ENCODE results near the gene CCDC187.

The CCDC187 gene

DNA sequence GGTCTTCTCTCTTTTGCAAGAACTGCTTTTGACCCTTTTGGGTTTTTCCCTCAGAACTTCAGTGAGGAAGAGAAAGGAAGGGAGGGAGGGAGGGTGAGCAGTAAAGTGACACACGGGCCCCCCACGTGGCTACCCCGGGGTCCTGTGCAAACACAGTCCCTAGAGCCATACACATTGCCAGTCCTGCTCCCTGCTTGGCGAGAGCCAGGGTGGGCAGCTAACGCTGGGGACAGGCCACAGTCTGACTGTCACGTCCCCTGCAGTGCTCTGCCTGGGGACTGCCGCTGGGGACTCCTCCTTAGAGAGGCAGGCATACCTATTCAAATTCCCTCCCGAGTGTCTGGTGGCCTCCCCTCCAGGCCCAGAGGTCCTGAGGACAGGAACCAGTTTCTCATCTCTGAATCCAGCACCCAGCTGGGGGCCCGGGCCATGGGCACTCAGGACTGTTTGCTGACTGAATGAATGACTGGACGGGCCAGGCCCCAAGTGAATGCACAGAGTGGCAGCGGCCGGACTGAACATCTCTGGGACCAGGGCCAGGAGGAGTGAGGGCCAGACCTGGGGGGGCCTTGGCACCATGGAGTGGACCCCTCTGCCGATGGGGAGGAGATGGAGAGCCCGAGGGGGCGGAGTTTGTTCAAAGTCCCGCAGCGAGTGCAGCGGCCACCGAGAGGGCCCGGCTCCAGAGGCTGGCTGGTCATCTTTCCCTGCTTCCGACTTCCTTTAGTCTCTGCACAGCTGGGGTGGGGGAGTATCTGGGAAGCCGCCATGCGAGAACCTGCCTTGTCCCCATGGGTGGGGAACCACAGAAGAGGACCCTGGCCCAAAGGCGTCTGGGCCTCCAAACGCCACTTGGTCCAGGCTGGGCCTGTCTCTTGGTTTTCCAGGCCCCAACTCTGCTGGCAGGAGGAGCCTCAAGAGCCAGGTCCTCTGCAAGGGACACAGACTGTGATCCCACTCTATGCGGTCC is 5.8 kb downstream of the CCDC187 start:
- no peaks in the 10 kb centered on the region for H3K4me1 ChIP-seq
- H3K27me3 ChIP-seq (ENCODE audit: low read depth), result no peaks in the 10 kb centered on the region
- in situ Hi-C loops (cut with MboI; ENCODE audit: low sequenced_read_pairs), result no loop called here
- no peaks in the 10 kb centered on the region for H3K36me3 ChIP-seq (replicated peaks)
- DNase-seq (ENCODE audit: low spot score in 2 of 2), result no peak
- H3K4me3 ChIP-seq, result no peak overlapping the region
- no peaks in the 10 kb centered on the region for H3K9me3 ChIP-seq

DNA sequence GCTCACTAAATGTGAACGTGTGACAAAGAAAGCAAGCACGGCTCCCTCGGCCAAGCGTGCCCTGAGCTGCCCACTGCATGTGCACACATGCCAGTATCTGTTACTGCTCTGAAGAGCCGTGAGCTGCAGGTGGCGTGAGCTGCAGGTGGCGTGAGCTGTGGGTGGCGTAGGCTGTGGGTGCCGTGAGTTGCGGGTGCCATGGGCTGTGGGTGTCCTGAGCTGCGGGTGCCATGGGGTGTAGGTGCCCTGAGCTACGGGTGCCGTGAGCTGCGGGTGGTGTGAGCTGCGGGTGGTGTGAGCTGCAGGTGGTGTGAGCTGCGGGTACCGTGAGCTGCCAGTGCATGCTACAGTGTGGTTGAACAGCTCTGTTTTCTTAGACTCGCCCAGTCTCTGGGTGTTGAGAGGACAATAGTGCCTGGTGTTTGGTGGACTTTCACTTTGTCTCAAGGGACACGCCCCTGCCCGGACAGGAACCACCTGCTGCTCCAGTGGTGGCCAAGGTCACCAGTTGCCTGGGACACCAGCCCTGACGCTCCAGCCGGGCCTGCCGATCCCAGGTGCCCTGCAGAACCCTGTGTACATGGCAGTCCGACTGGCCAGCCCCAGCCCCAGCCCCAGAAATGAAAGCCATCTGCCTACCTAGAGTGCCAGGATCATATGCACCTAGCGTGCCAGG is 6.7 kb downstream of the CCDC187 start:
- H3K4me3 ChIP-seq, result no peak overlapping the region
- no peaks in the 10 kb centered on the region for H3K4me1 ChIP-seq
- H3K27me3 ChIP-seq (ENCODE audit: low read depth), result no peaks in the 10 kb centered on the region
- in situ Hi-C loops (cut with MboI; ENCODE audit: low sequenced_read_pairs), result no loop called here
- no peaks in the 10 kb centered on the region for H3K36me3 ChIP-seq (replicated peaks)
- H3K9me3 ChIP-seq, result no peaks in the 10 kb centered on the region
- DNase-seq (ENCODE audit: low spot score in 2 of 2), result no peak

DNA sequence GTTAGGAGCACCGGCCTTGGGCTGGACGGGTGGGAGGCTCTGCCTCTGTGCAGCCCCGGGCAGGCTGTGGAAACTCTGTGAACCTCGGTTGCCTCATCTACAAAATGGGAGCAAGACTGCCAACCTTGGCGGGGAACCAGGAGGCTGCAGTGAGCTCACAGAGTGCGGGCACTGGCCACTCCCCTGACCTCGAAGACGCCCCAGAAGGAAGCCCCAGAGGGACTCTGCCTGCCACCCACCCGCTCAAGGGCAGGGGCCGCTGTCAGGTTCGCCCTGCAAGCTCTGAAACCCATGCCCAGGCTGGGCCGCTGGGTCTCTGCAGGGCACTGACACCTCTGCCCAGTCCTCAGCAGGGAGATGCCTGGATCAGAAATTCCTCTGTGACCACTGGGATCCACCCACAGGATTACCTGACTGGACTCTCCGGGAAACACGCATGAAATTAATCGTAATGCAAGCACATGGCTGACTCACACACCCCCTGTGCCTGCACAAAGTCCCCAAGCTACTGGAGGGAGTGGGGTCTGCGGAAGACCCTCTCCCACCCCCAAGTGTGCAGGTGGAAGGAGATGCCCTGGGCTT is 7.4 kb downstream of the CCDC187 start:
- H3K4me3 ChIP-seq, result no peak overlapping the region
- no peaks in the 10 kb centered on the region for H3K27me3 ChIP-seq (ENCODE audit: low read depth)
- H3K4me1 ChIP-seq, result no peaks in the 10 kb centered on the region
- no peak for DNase-seq (ENCODE audit: low spot score in 2 of 2)
- H3K9me3 ChIP-seq, result no peaks in the 10 kb centered on the region
- no peaks in the 10 kb centered on the region for H3K36me3 ChIP-seq (replicated peaks)
- in situ Hi-C loops (cut with MboI; ENCODE audit: low sequenced_read_pairs), result no loop called here

DNA sequence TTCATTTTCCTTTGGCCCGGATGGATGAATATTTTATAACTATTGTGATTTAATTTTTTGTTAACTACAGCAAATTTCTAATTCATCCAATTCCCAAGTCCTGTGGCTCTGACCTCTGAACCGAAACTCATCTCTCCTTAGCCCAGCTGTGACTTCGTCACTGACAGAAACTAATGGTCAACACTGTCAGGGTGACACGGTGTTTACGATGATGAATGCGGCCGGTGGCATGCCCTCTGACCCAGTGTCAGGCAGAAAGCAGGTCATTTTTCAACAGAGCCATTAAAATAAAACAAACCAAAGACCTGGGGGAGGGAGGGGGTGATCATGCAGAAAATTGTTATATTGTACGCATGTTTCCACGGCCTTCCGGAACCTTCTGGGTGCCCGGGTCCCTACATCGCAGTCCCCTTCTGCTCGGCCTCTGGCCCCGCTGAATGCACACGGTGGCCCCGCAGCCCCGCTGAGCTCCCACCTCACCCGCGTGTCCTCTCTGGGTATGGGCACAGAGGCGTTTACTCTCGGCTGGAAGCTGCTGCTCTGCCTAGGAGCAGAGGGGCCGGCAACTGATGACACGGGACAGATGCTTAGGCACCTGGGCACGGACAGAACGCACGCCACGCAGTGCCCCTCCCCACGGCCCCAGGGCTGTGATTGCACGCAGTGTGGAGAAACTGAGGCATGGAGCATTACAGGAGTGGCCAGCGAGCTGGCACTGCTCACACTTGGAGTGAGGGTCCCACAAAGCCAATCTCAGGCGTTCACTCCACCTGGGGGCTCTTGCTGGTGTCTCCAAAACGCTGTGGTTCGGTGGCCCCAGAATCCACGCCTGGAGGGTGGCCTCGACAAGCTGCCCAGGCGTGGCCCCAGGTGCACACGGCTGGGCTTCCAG is 8.1 kb downstream of the CCDC187 start:
- no peaks in the 10 kb centered on the region for H3K4me1 ChIP-seq
- H3K4me3 ChIP-seq, result no peak overlapping the region
- no peaks in the 10 kb centered on the region for H3K36me3 ChIP-seq (replicated peaks)
- in situ Hi-C loops (cut with MboI; ENCODE audit: low sequenced_read_pairs), result no loop called here
- no peaks in the 10 kb centered on the region for H3K27me3 ChIP-seq (ENCODE audit: low read depth)
- no peak for DNase-seq (ENCODE audit: low spot score in 2 of 2)
- no peaks in the 10 kb centered on the region for H3K9me3 ChIP-seq

DNA sequence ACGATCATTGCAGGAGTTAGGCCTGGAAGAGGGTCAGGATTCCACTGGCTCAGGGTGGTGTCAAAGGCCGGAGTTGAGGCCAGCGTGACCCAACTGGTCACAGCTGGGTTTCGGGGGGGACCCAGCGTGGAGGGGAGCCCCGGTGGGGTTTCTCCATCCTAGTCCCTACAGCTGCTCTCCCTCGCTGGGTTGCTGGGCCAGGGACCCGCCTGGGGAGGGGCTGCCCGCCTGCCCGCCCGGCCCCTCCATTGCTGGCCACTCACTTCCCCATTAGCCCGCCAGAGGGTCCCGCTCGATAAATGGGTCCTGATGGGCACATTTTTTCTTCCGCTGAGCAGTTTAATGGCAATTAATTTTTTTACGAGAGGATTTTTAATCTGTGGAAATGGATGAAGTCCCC is 8.8 kb downstream of the CCDC187 start:
- in situ Hi-C loops (cut with MboI; ENCODE audit: low sequenced_read_pairs), result no loop called here
- H3K36me3 ChIP-seq (replicated peaks), result no peaks in the 10 kb centered on the region
- DNase-seq (ENCODE audit: low spot score in 2 of 2), result no peak
- no peak overlapping the region for H3K4me3 ChIP-seq
- no peaks in the 10 kb centered on the region for H3K4me1 ChIP-seq
- H3K9me3 ChIP-seq, result no peaks in the 10 kb centered on the region
- no peaks in the 10 kb centered on the region for H3K27me3 ChIP-seq (ENCODE audit: low read depth)

DNA sequence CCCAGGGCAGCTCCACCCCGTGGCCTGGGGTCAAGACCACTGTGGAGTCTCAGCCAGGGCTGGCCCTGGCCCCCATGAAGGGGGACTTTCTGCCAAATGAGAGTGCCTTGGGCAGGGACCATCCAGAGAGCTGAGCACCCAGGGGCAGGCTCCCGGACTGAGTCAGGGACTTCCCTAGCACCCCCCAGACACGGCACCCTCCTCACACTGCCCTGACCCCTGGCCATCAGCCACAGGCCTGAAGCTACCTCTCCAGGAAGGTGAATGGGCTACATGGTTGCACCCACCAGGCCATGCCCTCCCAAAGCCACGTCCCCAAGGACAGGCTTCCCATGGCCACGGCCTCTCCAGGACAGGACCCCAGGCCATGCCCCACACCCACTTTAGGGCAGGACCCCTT is 9.5 kb downstream of the CCDC187 start:
- H3K4me1 ChIP-seq, result no peaks in the 10 kb centered on the region

DNA sequence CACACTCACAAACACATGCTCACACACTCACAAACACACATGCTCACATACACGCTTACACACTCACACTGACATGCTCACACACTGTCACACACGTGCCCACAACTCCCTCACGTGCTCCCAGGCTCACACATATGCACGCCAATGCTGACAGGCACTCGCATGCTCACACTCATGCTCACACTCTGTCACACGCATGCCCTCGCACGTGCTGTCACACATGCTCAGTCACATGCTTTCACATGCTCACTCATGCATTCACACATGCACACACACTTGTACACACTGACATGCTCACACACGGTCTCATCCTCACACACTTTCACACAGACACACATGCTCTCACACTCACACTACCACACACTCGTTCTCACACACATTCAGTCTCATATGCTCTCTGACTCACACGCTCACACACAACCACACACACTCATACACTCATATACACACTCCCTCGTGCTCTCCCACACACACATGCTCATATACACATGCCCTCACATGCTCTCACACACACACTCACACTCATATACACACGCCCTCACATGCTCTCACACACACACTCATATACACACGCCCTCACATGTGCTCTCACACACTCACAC is 10.3 kb downstream of the CCDC187 start:
- Histone ChIP-seq H3K9me3 (no peaks in the 10 kb centered on the region), H3K4me1 (no peaks in the 10 kb centered on the region), H3K4me3 (no peak overlapping the region), H3K27me3 (ENCODE audit: low read depth) (no peaks in the 10 kb centered on the region), H3K36me3 (replicated peaks) (no peaks in the 10 kb centered on the region)
- no peak for DNase-seq (ENCODE audit: low spot score in 2 of 2)
- in situ Hi-C loops (cut with MboI; ENCODE audit: low sequenced_read_pairs), result no loop called here

More for the DNA sequence above, 9.5 kb downstream of the CCDC187 start:
- H3K36me3 ChIP-seq (replicated peaks), result no peaks in the 10 kb centered on the region
- no peak for DNase-seq (ENCODE audit: low spot score in 2 of 2)
- in situ Hi-C loops (cut with MboI; ENCODE audit: low sequenced_read_pairs), result no loop called here
- no peaks in the 10 kb centered on the region for H3K9me3 ChIP-seq
- no peaks in the 10 kb centered on the region for H3K27me3 ChIP-seq (ENCODE audit: low read depth)
- H3K4me3 ChIP-seq, result no peak overlapping the region

DNA sequence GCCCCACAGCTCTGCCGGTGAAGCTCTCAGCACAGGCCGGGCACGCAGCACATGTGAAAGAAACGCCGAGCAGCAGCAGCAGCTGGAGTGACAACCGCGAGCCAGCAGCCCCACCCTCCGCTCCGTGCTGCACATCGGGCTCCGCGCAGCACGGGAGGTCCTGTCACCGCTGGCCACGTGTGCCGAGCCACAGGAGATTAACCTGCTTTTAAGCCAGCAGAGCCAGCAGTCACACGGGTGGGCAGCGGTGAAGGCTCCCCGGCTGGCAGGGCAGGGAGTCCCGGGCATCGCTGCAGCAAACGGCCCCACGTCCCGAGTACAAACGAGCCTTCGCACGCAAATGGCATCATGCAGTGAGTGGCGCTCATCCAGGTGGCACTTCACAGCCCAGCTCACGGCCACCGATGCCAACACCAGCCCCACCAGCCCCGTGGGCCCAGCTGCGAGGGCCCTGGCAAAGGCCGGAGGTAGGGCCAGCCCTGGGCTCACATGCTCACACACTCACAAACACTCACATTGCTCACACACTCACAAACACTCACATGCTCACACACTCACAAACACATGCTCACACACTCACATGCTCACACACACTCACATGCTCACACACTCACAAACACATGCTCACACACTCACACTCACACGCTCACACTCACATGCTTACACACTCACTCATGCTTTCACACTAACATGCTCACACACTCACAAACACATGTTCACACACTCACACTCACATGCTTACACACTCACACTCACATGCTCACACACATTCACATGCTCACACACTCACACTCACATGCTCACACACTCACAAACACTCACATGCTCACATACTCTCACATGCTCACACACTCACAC is 11.1 kb downstream of the CCDC187 start:
- Histone ChIP-seq H3K4me3 (no peak overlapping the region), H3K27me3 (ENCODE audit: low read depth) (no peaks in the 10 kb centered on the region), H3K4me1 (no peaks in the 10 kb centered on the region), H3K36me3 (replicated peaks) (no peaks in the 10 kb centered on the region), H3K9me3 (no peaks in the 10 kb centered on the region)
- no peak for DNase-seq (ENCODE audit: low spot score in 2 of 2)
- in situ Hi-C loops (cut with MboI; ENCODE audit: low sequenced_read_pairs), result no loop called here

DNA sequence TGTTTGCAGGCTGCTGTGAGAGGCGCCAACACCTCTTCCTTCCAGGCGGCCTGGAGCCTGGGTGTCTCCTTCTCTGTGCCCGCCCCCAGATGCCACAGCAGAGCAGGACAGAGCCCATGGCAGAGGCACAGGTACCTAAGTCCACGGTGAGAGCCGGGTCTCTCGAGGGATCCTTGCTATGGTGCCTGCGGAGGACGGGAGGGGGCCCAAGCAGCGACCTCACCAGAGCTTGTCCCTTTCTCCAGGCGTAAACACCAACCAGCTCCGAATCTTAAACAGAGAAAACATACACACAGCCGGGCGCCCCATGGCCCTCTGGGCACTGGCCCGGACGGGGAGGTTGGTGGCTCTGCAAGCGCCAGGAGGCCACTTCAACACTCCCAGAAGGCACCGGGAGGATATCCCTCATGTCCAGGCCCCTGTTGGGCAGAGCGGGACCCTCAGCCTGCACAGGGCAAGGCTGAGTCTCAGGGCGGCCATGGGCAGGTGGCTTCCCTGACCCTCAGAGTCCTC is 11.8 kb downstream of the CCDC187 start:
- no peaks in the 10 kb centered on the region for H3K27me3 ChIP-seq (ENCODE audit: low read depth)
- no peak overlapping the region for H3K4me3 ChIP-seq

DNA sequence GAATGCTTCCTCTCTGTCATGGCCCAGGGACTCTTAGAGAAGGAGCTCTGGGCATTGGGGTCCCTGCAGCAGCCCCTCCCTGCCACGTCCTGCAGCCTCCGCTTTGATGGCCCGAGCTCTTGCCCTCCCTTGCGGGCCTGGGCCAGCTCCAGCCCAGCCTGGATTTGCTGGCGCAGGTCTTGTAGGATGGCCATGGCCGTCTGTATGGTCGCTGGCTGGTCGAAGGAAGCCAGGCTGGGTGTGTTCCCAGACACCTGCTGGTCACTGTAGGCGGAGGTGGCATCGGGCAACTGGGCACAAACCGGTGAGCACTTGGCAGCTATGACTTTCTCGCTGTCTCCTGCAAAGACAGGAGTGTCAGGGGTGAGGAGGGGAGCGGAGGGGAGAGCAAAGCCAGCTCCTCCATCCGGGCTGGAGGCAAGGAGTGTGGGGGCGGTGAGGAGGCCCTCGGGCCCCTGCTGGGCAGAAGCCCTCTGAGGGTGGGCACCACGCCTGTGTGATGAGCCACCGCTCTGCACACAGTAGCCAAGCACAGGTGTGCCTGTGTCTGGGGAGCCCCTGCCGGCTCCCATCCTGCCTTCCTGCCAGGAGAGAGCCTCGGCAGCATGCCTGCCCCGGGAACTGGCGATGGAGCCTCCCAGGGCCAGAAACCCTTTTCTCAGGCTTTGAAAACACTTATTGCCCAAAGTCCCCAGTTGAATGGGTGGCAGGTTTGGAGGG is 12.4 kb downstream of the CCDC187 start:
- H3K36me3 ChIP-seq (replicated peaks), result no peaks in the 10 kb centered on the region
- in situ Hi-C loops (cut with MboI; ENCODE audit: low sequenced_read_pairs), result no loop called here
- no peaks in the 10 kb centered on the region for H3K4me1 ChIP-seq
- no peaks in the 10 kb centered on the region for H3K27me3 ChIP-seq (ENCODE audit: low read depth)
- no peaks in the 10 kb centered on the region for H3K9me3 ChIP-seq
- H3K4me3 ChIP-seq, result no peak overlapping the region
- no peak for DNase-seq (ENCODE audit: low spot score in 2 of 2)

More for the DNA sequence above, 11.8 kb downstream of the CCDC187 start:
- in situ Hi-C loops (cut with MboI; ENCODE audit: low sequenced_read_pairs), result no loop called here
- no peaks in the 10 kb centered on the region for H3K4me1 ChIP-seq
- no peak for DNase-seq (ENCODE audit: low spot score in 2 of 2)
- H3K9me3 ChIP-seq, result no peaks in the 10 kb centered on the region
- no peaks in the 10 kb centered on the region for H3K36me3 ChIP-seq (replicated peaks)

DNA sequence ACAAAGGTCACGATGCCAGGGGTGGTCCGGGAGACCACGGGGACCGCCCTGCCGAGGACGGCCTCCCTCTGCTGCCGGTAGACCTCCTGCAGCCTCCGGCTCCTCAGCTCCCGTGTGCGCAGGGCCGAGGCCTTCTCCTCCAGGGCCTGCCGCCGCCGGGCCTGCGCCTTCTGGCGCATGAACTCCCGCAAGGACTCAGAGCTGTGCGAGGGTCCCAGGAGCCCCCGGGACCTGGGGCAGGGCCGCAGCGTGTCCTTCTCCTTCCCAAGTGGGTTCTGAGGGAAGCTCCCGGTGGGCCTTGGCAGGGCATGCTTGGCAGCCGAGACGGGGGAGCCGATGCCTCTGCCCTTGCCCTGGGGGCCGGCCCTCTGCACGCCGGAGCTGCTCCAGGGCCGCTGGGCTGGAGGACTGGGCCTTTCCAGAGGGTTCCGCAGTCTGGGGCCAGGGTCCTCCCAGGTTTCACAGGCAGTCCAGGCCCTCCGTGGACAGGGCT is 13.3 kb downstream of the CCDC187 start:
- in situ Hi-C loops (cut with MboI; ENCODE audit: low sequenced_read_pairs), result no loop called here
- DNase-seq (ENCODE audit: low spot score in 2 of 2), result no peak
- Histone ChIP-seq H3K4me3 (no peak overlapping the region), H3K27me3 (ENCODE audit: low read depth) (no peaks in the 10 kb centered on the region), H3K4me1 (no peaks in the 10 kb centered on the region), H3K36me3 (replicated peaks) (no peaks in the 10 kb centered on the region), H3K9me3 (no peaks in the 10 kb centered on the region)
